Heart left ventricle (tissue), 13 donors: ENCODE results near the gene ZRANB1.

Source experiments
- CTCF ChIP-seq, 12 donors: fragments of 200-600 bp; sonication (generic) in 4 of 12; IDR thresholded peaks; one replicate each; pipeline versions ENCODE4 v1.5.0 to v1.8.0; 2018 to 2022; ENCODE audit warnings: antibody characterized with exemption in 12 of 12, mild to moderate bottlenecking in 5 of 12
- POLR2A ChIP-seq, 2 donors: fragments of 450-650 bp; IDR thresholded peaks; one replicate each; pipeline ENCODE4 v1.6.1; 2017; ENCODE audit warnings: antibody characterized with exemption in 2 of 2, mild to moderate bottlenecking in 2 of 2, moderate library complexity in 2 of 2
- donor health status: ischemic (EF 13 %, LVEDD 7.1; RV severe dilation, severe dysfunction).
- donor health status: DM: no; HTN: yes; CAD: no.
- donor health status: DM: no; HTN: no; CAD: no.
- donor health status: ischemic (EF 25% LVEDD 6.9; RV normal size, moderate dysfunction).
- donor health status: ischemic (EF 25% LVEDD 5.7; RV mildly dilated, moderate dysfunction).
- donor health status: ischemic (EF 35%, LVEDD 5.7; RV mildly dilated, moderate dysfunction).
- donor health status: nonischemic (EF 11% LVEDD 7.7; RV severe dilation, severe dysfunction).
- donor health status: DM: yes; HTN: yes; CAD: no.
- donor health status: PGD.
- donor health status: ischemic (EF 29% LVEDD 5.4; RV normal size, mild dysfunction).
- donor health status: nonischemic (EF 23%, LVEDD 6.1; RV moderate dilation, normal function).

GRCh38 chr10:124918191-124918830, 23.6 kb upstream of the ZRANB1 start:
- TF ChIP-seq POLR2A (IDR thresholded peaks at IDR 0.05) (no peak), CTCF (IDR thresholded peaks at IDR 0.05) (no peak)
